ENCODE measurements around the gene ABCD3. TPM values are rescaled to one million over a fixed set of nuclear protein-coding genes. Genes with fewer than 3 reads are reported as not detected.
"Not testable (repeated sequence)": the region's sequence is repeated elsewhere in the genome, so short reads cannot be mapped to it uniquely, and the experiment has no call there.

Gene ABCD3
- polyA plus RNA-seq, 1 donor from 2014 or later: 46.4 TPM

GRCh38 chr1:94565901-94566300, 147.7 kb downstream of the ABCD3 start:
- Histone ChIP-seq H3K27me3 (ENCODE audit: insufficient read depth, low read depth, low read length) (no peaks in the 10 kb centered on the region), H3K79me2 (replicated peaks; ENCODE audit: insufficient read depth, low read length) (no peaks in the 10 kb centered on the region), H2AFZ (ENCODE audit: low read depth, low read length) (no peak overlapping the region), H3K27ac (ENCODE audit: low read length) (no peak overlapping the region), H3K36me3 (ENCODE audit: insufficient read depth, low read length) (no peaks in the 10 kb centered on the region), H3K4me2 (ENCODE audit: low read length) (no peak overlapping the region), H3K4me3 (ENCODE audit: low read length) (no peak overlapping the region), H3F3A (ENCODE audit: insufficient read depth, low read length, poor library complexity, severe bottlenecking) (no peaks in the 10 kb centered on the region), H3K9me3 (ENCODE audit: low read length) (no peaks in the 10 kb centered on the region), H3K9me2 (ENCODE audit: insufficient read depth, low read length) (no peaks in the 10 kb centered on the region), H4K20me1 (ENCODE audit: insufficient read depth) (no peaks in the 10 kb centered on the region), H3K9ac (ENCODE audit: low read length) (no peak overlapping the region)
- TF ChIP-seq EZH2 (IDR thresholded peaks at IDR 0.05; ENCODE audit: borderline replicate concordance, insufficient read depth, low read length, poor library complexity, severe bottlenecking): no peak
- TF ChIP-seq SMC3 (conservative IDR thresholded peaks at IDR 0.05; ENCODE audit: poor library complexity): no peak
- no peak for TF ChIP-seq CTCF (IDR thresholded peaks at IDR 0.05; ENCODE audit: poor library complexity, severe bottlenecking)

GRCh38 chr1:94566436-94566835, 148.2 kb downstream of the ABCD3 start:
- H3K4me2 ChIP-seq (ENCODE audit: low read length); H3K27me3 ChIP-seq (ENCODE audit: insufficient read depth, low read depth, low read length); H3K9ac ChIP-seq (ENCODE audit: low read length); H4K20me1 ChIP-seq (ENCODE audit: insufficient read depth); H2AFZ ChIP-seq (ENCODE audit: low read depth, low read length); H3K79me2 ChIP-seq (replicated peaks; ENCODE audit: insufficient read depth, low read length); H3K9me2 ChIP-seq (ENCODE audit: insufficient read depth, low read length); H3K9me3 ChIP-seq (ENCODE audit: low read length); H3F3A ChIP-seq (ENCODE audit: insufficient read depth, low read length, poor library complexity, severe bottlenecking); H3K36me3 ChIP-seq (ENCODE audit: insufficient read depth, low read length); H3K27ac ChIP-seq (ENCODE audit: low read length); H3K4me3 ChIP-seq (ENCODE audit: low read length): not testable (repeated sequence)

GRCh38 chr1:94567975-94568607, 149.9 kb downstream of the ABCD3 start:
- H3K9me3 ChIP-seq (ENCODE audit: low read length); H3K9me2 ChIP-seq (ENCODE audit: insufficient read depth, low read length); H3K79me2 ChIP-seq (replicated peaks; ENCODE audit: insufficient read depth, low read length); H2AFZ ChIP-seq (ENCODE audit: low read depth, low read length); H3F3A ChIP-seq (ENCODE audit: insufficient read depth, low read length, poor library complexity, severe bottlenecking); H3K36me3 ChIP-seq (ENCODE audit: insufficient read depth, low read length); H3K27ac ChIP-seq (ENCODE audit: low read length); H4K20me1 ChIP-seq (ENCODE audit: insufficient read depth); H3K4me2 ChIP-seq (ENCODE audit: low read length); H3K27me3 ChIP-seq (ENCODE audit: insufficient read depth, low read depth, low read length); H3K4me3 ChIP-seq (ENCODE audit: low read length); H3K9ac ChIP-seq (ENCODE audit: low read length): not testable (repeated sequence)

Other genes starting within 250 kb of the ABCD3 start
- gene ARHGAP29, start 180.8 kb upstream of the ABCD3 start, polyA plus RNA-seq: 1.2 and 1.7 TPM in 2 replicates
- gene F3, start 123.4 kb downstream of the ABCD3 start, polyA plus RNA-seq: 0.10 TPM in 1 of 2 replicates, not detected in the other